AG04449 (cell line): ENCODE measurements around the gene PRDM11.

Experiments used
- CTCF ChIA-PET: fragments of 350-600 bp; formaldehyde crosslinking; extraction: SDS; loops from one replicate; lab custom pipeline; 2021; ENCODE audit warnings: antibody characterized with exemption; lab: Yijun Ruan, JAX
- POLR2A ChIA-PET: fragments of 400-600, 350-600 bp; formaldehyde crosslinking; extraction: SDS; loops from one replicate; lab custom pipeline; 2020; ENCODE audit warnings: antibody characterized with exemption, inconsistent platforms; lab: Yijun Ruan, JAX
- DNase-seq: peaks from one replicate; pipeline ENCODE4 v3.0.0-alpha.2; 2010; ENCODE audit warnings: low read depth, low spot score
- H3K4me3 ChIP-seq: 2 replicates; pipeline ENCODE4 v1.5.1; 2011; ENCODE audit warnings: low read depth, mild to moderate bottlenecking, control low read depth, low read length
- TF ChIP-seq, protein P1 (sequence below): IDR thresholded peaks from one replicate; pipeline ENCODE4 v1.5.1; 2011; ENCODE audit warnings: mild to moderate bottlenecking, moderate library complexity, low read length, control low read depth, inconsistent platforms; ENCODE audit not compliant: insufficient read depth; ENCODE audit errors: missing control alignments

The PRDM11 gene

GRCh38 chr11:45149483-45150056 is 3.1 kb downstream of the PRDM11 start:
- TF ChIP-seq, protein P1, sequence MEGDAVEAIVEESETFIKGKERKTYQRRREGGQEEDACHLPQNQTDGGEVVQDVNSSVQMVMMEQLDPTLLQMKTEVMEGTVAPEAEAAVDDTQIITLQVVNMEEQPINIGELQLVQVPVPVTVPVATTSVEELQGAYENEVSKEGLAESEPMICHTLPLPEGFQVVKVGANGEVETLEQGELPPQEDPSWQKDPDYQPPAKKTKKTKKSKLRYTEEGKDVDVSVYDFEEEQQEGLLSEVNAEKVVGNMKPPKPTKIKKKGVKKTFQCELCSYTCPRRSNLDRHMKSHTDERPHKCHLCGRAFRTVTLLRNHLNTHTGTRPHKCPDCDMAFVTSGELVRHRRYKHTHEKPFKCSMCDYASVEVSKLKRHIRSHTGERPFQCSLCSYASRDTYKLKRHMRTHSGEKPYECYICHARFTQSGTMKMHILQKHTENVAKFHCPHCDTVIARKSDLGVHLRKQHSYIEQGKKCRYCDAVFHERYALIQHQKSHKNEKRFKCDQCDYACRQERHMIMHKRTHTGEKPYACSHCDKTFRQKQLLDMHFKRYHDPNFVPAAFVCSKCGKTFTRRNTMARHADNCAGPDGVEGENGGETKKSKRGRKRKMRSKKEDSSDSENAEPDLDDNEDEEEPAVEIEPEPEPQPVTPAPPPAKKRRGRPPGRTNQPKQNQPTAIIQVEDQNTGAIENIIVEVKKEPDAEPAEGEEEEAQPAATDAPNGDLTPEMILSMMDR = no peak
- H3K4me3 ChIP-seq = no peak overlapping the region
- no peak for DNase-seq
- CTCF ChIA-PET = interaction anchor here (0.7 to 1.6 kb wide), 6 partner anchors 32 to 622 kb away, joined by 3 to 7 read pairs (median 4); no protein-coding TSS in a partner anchor
- POLR2A ChIA-PET = no interaction called here

GRCh38 chr11:45150301-45150700 is 3.9 kb downstream of the PRDM11 start:
- TF ChIP-seq, protein P1 = no peak
- CTCF ChIA-PET = interaction anchor here (1.0 to 1.6 kb wide), 5 partner anchors 32 to 621 kb away, joined by 3 to 7 read pairs (median 4); no protein-coding TSS in a partner anchor
- no peak overlapping the region for H3K4me3 ChIP-seq
- POLR2A ChIA-PET = no interaction called here
- DNase-seq = no peak

GRCh38 chr11:45150943-45151342 is 4.5 kb downstream of the PRDM11 start:
- DNase-seq = no peak
- no peak overlapping the region for H3K4me3 ChIP-seq
- TF ChIP-seq, protein P1 = no peak
- ChIA-PET CTCF (interaction anchor here (1.2 to 1.6 kb wide), 4 partner anchors 31 to 621 kb away, joined by 3 to 7 read pairs (median 4); no protein-coding TSS in a partner anchor), POLR2A (no interaction called here)

DNA sequence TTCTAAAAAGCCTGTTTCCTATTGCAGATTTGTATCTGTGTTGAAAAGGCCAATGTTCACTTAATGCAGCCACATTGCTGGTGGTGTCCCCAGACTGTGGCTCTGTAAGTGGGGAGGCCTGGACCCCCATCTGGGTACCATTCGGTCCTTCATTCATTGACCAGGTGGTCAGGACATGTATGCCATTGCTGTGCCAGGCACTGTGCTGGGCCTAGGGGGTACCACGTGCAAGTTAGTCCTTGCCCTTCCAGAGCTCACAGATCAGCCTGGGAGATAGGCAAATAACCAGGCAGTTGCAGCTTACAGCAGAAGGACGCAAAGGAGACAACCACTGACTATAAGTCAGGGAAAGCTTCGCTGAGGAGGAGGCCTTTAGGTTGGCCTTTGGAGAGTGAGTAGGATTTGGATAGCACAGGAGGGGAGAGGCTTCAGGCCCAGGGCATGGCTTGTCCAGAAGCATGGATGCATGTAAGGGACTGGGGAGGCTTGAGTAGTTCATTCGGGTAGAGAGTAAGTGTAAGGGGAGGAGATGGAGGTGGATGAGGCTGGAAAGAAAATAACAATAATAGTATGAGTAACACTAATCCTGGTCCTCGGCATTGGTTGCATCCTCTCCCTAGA is 5.0 kb downstream of the PRDM11 start:
- ChIA-PET CTCF (interaction anchor here (1.4 kb wide), 1 partner anchor 33 kb away, joined by 3 read pairs; no protein-coding TSS in a partner anchor), POLR2A (no interaction called here)
- TF ChIP-seq, protein P1 = no peak
- H3K4me3 ChIP-seq = no peak overlapping the region
- no peak for DNase-seq

- TF ChIP-seq, protein P1 = no peak
- ChIA-PET CTCF (no interaction called here), POLR2A (interaction anchor here (0.7 kb wide), 1 partner anchor 108 kb away, joined by 3 read pairs; no protein-coding TSS in a partner anchor)
- H3K4me3 ChIP-seq = no peak overlapping the region
- DNase-seq = no peak
Observed at GRCh38 chr11:45152740-45153595, 6.5 kb downstream of the PRDM11 start.
